PC-3 (cell line): Measurements from ENCODE around the gene RPL39.

Experiments
- EZH2 ChIP-seq: fragments of 300-600 bp; sonication (generic); IDR thresholded peaks from one replicate; pipeline ENCODE4 v1.6.1; 2017; ENCODE audit warnings: antibody characterized with exemption, mild to moderate bottlenecking, low read length; ENCODE audit not compliant: unreplicated experiment
- TF ChIP-seq, protein P1 (sequence below): fragments of 300-600 bp; sonication (generic); conservative IDR thresholded peaks from 2 replicates; pipeline ENCODE4 v1.5.1; 2017; ENCODE audit warnings: antibody characterized with exemption, low read depth, mild to moderate bottlenecking, low read length

- no peak for TF ChIP-seq EZH2
- TF ChIP-seq, protein P1, sequence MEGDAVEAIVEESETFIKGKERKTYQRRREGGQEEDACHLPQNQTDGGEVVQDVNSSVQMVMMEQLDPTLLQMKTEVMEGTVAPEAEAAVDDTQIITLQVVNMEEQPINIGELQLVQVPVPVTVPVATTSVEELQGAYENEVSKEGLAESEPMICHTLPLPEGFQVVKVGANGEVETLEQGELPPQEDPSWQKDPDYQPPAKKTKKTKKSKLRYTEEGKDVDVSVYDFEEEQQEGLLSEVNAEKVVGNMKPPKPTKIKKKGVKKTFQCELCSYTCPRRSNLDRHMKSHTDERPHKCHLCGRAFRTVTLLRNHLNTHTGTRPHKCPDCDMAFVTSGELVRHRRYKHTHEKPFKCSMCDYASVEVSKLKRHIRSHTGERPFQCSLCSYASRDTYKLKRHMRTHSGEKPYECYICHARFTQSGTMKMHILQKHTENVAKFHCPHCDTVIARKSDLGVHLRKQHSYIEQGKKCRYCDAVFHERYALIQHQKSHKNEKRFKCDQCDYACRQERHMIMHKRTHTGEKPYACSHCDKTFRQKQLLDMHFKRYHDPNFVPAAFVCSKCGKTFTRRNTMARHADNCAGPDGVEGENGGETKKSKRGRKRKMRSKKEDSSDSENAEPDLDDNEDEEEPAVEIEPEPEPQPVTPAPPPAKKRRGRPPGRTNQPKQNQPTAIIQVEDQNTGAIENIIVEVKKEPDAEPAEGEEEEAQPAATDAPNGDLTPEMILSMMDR = no peak
Observed at GRCh38 chrX:119753001-119753400, 38.4 kb downstream of the RPL39 start.
